ENCODE data around the gene CFAP46. TPM values are rescaled to one million over a fixed set of nuclear protein-coding genes. Genes with fewer than 3 reads are reported as not detected.

The CFAP46 gene
- total and polyA plus RNA-seq, 10 of the 15 experiments (the other 5 are each of a cell fraction or from before 2014, with no cell fraction given), result 0.01 to 0.18 (median 0.03) TPM; not detected in 7

- Histone ChIP-seq H3K79me2 (ENCODE audit: control insufficient read depth, insufficient read depth, low read length) (no peaks in the 10 kb centered on the region), H2AFZ (ENCODE audit: control insufficient read depth, low read depth, low read length) (no peak overlapping the region), H4K20me1 (ENCODE audit: control insufficient read depth, insufficient read depth) (no peaks in the 10 kb centered on the region), H3K4me2 (ENCODE audit: control insufficient read depth, insufficient read depth) (no peak overlapping the region), H3K27me3 (replicated peaks in 1 of 2; ENCODE audit: control insufficient read depth in 2 of 2, insufficient read depth in 2 of 2, low read length in 1 of 2) (no peaks in the 10 kb centered on the region), H3K4me3 (no peak overlapping the region), H3K36me3 (ENCODE audit: control insufficient read depth in 2 of 2, insufficient read depth in 2 of 2, low read length in 1 of 2) (no peaks in the 10 kb centered on the region), H3K9ac (ENCODE audit: control insufficient read depth, insufficient read depth, low read length) (no peak overlapping the region), H3K4me1 (ENCODE audit: control insufficient read depth, insufficient read depth, low read length) (no peaks in the 10 kb centered on the region), H3K27ac (ENCODE audit: control insufficient read depth, insufficient read depth) (no peak overlapping the region), H3K9me3 (replicated peaks; ENCODE audit: control insufficient read depth, insufficient read depth, low read length) (no peaks in the 10 kb centered on the region; the same call in 2 of the 3 replicates)
- intact Hi-C loops (cut with micrococcal nuclease; ENCODE audit: unreplicated experiment), result no loop called here
- POLR2A ChIA-PET, result no interaction called here
- RAD21 ChIA-PET (ENCODE audit: unreplicated experiment), result no interaction called here
- in situ Hi-C loops (cut with MboI), result no loop called here
- CTCF ChIA-PET, result no interaction called here
- ATAC-seq (no peak), DNase-seq (ENCODE audit: low read depth, low spot score) (no peak), FAIRE-seq (no peak)
- SMC1A ChIA-PET (ENCODE audit: uncharacterized antibody, unreplicated experiment), result no interaction called here
- 43% methylated on average over 28 of the region's 28 CpGs for WGBS (ENCODE audit: insufficient coverage, insufficient replicate concordance, low lambda C conversion rate, missing lambda C conversion rate)
- no TSS peak for BruUV-seq (replicated peaks)
- TF ChIP-seq ASH2L (IDR thresholded peaks at IDR 0.05; ENCODE audit: borderline replicate concordance, low read depth) (no peak), SP1 (IDR thresholded peaks at IDR 0.05; ENCODE audit: low read depth, low read length) (no peak), YY1 (IDR thresholded peaks at IDR 0.05; ENCODE audit: low read depth, low read length) (no peak), RCOR1 (conservative IDR thresholded peaks at IDR 0.05; ENCODE audit: low read depth, low read length) (no peak), RELA (IDR thresholded peaks at IDR 0.05; ENCODE audit: borderline replicate concordance, partially characterized antibody) (no peak), RAD51 (IDR thresholded peaks at IDR 0.05) (no peak), NKRF (conservative IDR thresholded peaks at IDR 0.05) (no peak), CEBPB (IDR thresholded peaks at IDR 0.05; ENCODE audit: borderline replicate concordance in 1 of 2, low read depth in 2 of 2, low read length in 2 of 2) (no peak), BCL11A (IDR thresholded peaks at IDR 0.05; ENCODE audit: low read depth, low read length) (no peak), HDAC2 (IDR thresholded peaks at IDR 0.05) (no peak), MTA2 (IDR thresholded peaks at IDR 0.05; ENCODE audit: low read depth) (no peak), FOS (IDR thresholded peaks at IDR 0.05; ENCODE audit: borderline replicate concordance, extremely low read depth, insufficient read length) (no peak), PRDM15 (CRISPR knock-in tag; IDR thresholded peaks at IDR 0.05) (no peak), NRF1 (conservative IDR thresholded peaks at IDR 0.05; ENCODE audit: low read depth, low read length) (no peak)
- TF ChIP-seq, protein P1, sequence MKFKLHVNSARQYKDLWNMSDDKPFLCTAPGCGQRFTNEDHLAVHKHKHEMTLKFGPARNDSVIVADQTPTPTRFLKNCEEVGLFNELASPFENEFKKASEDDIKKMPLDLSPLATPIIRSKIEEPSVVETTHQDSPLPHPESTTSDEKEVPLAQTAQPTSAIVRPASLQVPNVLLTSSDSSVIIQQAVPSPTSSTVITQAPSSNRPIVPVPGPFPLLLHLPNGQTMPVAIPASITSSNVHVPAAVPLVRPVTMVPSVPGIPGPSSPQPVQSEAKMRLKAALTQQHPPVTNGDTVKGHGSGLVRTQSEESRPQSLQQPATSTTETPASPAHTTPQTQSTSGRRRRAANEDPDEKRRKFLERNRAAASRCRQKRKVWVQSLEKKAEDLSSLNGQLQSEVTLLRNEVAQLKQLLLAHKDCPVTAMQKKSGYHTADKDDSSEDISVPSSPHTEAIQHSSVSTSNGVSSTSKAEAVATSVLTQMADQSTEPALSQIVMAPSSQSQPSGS (IDR thresholded peaks at IDR 0.05; ENCODE audit: low read length), result no peak
Observed at GRCh38 chr10:132974886-132975830, 32.8 kb upstream of the CFAP46 start.
